Activated naive CD8-positive, alpha-beta T cell treated with anti-CD3 and anti-CD28 coated beads for 36 hours (primary cell): Measurements from ENCODE around the gene RAB37. TPM values are rescaled to one million over a fixed set of nuclear protein-coding genes. Genes with fewer than 3 reads are reported as not detected.

Experiments used
- DNase-seq: peaks from one replicate; pipeline ENCODE4 v3.0.0; 2021
- H3K27ac Mint-ChIP-seq: one replicate; pipeline ENCODE4 v1.8.0; 2022; ENCODE audit warnings: mild to moderate bottlenecking, moderate library complexity, mixed read lengths
- H3K27me3 Mint-ChIP-seq: one replicate; pipeline ENCODE4 v1.8.0; 2022; ENCODE audit warnings: mild to moderate bottlenecking, mixed read lengths
- H3K36me3 Mint-ChIP-seq: one replicate; pipeline ENCODE4 v1.8.0; 2021; ENCODE audit warnings: mild to moderate bottlenecking, mixed read lengths
- H3K4me1 Mint-ChIP-seq: one replicate; pipeline ENCODE4 v1.8.0; 2021; ENCODE audit warnings: mixed read lengths
- H3K4me3 Mint-ChIP-seq: one replicate; pipeline ENCODE4 v1.8.0; 2022; ENCODE audit warnings: mild to moderate bottlenecking, moderate library complexity, mixed read lengths
- H3K9me3 Mint-ChIP-seq: one replicate; pipeline ENCODE4 v1.8.0; 2022; ENCODE audit warnings: mixed read lengths
- total RNA-seq, 2 experiments: library from RNA; stranded (reverse); gene quantifications; one replicate each; pipeline ENCODE4 v1.2.3, GENCODE V29; 2021

RAB37 gene
- total RNA-seq, 2 experiments from 2014 or later: 1.8 TPM

- Mint-ChIP-seq H3K27ac (no peak overlapping the region), H3K9me3 (no peaks in the 10 kb centered on the region), H3K36me3 (no peaks in the 10 kb centered on the region), H3K27me3 (peaks cover 19% of the 10 kb centered on the region), H3K4me1 (peaks cover 2% of the 10 kb centered on the region), H3K4me3 (no peak overlapping the region)
- DNase-seq: no peak
Measured at GRCh38 chr17:74713171-74713755, 23.8 kb upstream of the RAB37 start.

DNA sequence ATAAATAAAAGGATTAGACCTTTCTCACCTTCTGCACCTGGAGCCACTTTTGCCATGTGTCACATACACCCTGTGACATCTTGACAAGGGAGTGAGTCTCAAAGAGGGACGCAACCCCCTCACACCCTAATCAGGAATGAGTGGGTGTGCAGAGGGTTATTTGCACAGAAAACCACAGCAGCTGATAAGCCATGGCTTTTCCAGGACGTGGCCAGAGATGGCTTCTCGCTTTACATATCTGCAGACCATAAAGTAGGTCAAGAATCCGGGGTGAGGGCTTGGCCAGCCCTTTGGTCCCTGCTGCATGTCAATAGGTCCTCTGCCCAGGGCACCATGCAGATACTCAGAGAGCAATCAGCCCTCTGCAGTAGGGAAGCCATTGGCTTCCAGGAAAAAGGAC is 21.9 kb upstream of the RAB37 start:
- H3K27ac Mint-ChIP-seq: no peak overlapping the region
- H3K4me1 Mint-ChIP-seq: peaks cover 2% of the 10 kb centered on the region
- peaks cover 19% of the 10 kb centered on the region for H3K27me3 Mint-ChIP-seq
- no peaks in the 10 kb centered on the region for H3K9me3 Mint-ChIP-seq
- no peak for DNase-seq
- H3K36me3 Mint-ChIP-seq: no peaks in the 10 kb centered on the region
- no peak overlapping the region for H3K4me3 Mint-ChIP-seq

DNA sequence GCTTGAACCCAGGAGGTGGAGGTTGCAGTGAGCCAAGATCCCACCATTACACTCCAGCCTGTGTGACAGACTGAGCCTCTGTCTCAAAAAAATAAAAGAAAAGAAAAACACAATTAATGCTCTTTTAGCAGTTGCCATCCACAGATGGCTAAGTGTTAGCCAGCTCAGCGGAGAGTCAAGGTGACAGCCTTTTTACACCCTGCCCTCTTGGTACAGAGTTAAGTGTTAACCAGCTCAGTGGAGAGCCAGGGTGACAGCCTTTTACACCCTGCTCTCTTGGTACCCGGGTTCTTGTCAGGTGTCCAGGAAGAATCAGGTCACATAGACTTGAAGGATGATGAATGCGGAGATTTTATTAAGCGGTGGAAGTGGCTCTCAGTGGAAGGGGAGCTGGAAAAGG is 16.6 kb upstream of the RAB37 start:
- DNase-seq: no peak
- Mint-ChIP-seq H3K27me3 (no peaks in the 10 kb centered on the region), H3K9me3 (no peaks in the 10 kb centered on the region), H3K4me3 (no peak overlapping the region), H3K4me1 (no peaks in the 10 kb centered on the region), H3K36me3 (no peaks in the 10 kb centered on the region), H3K27ac (no peak overlapping the region)

DNA sequence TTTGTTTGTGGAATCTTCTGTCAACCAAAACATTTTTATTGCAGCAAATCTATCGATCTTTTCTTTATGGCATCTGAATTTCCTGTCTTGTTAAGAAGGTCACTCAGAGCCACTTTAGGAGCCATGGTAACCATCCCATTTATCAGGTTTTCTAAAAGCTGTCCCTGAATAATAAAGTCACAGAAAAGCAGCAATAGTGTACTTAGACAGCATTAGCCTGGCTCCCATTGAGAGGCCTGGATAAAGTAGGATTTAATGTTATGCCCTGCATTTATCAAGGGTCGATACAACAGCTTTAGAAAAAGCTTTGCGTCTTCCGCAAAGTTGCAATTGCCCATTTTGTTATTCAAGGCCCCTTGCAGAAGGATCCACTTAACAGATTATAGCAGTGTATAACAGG is 14.3 kb upstream of the RAB37 start:
- DNase-seq: no peak
- no peaks in the 10 kb centered on the region for H3K9me3 Mint-ChIP-seq
- H3K36me3 Mint-ChIP-seq: no peaks in the 10 kb centered on the region
- H3K4me3 Mint-ChIP-seq: no peak overlapping the region
- H3K4me1 Mint-ChIP-seq: no peaks in the 10 kb centered on the region
- H3K27ac Mint-ChIP-seq: no peak overlapping the region
- H3K27me3 Mint-ChIP-seq: no peaks in the 10 kb centered on the region

DNA sequence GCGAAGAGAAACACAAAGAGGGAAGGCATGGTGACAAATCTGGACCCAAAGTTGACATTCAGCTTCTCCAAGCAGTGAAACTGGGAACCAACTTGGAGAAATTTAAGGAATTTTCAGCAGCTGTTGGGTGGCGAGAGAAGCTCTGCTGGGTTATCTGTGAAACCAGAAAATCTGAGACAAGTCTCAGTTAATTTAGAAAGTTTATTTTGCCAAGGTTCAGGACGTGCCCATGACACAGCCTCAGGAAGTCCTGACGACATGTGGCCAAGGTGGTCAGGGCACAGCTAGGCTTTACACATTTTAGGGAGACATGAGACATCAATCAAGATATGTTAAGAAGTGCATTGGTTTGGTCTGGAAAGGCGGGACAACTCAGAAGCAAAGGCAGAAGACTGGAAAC is 13.2 kb upstream of the RAB37 start:
- Mint-ChIP-seq H3K9me3 (no peaks in the 10 kb centered on the region), H3K4me1 (no peaks in the 10 kb centered on the region), H3K36me3 (no peaks in the 10 kb centered on the region), H3K4me3 (no peak overlapping the region), H3K27ac (no peak overlapping the region), H3K27me3 (no peaks in the 10 kb centered on the region)
- DNase-seq: no peak

GRCh38 chr17:74725111-74725510 is 11.9 kb upstream of the RAB37 start:
- no peak for DNase-seq
- no peaks in the 10 kb centered on the region for H3K27me3 Mint-ChIP-seq
- H3K27ac Mint-ChIP-seq: no peak overlapping the region
- no peaks in the 10 kb centered on the region for H3K9me3 Mint-ChIP-seq
- H3K4me1 Mint-ChIP-seq: no peaks in the 10 kb centered on the region
- no peak overlapping the region for H3K4me3 Mint-ChIP-seq
- H3K36me3 Mint-ChIP-seq: no peaks in the 10 kb centered on the region

- H3K27ac Mint-ChIP-seq: no peak overlapping the region
- no peak overlapping the region for H3K4me3 Mint-ChIP-seq
- H3K27me3 Mint-ChIP-seq: no peaks in the 10 kb centered on the region
- H3K9me3 Mint-ChIP-seq: no peaks in the 10 kb centered on the region
- DNase-seq: no peak
- peaks cover 4% of the 10 kb centered on the region for H3K4me1 Mint-ChIP-seq
- no peaks in the 10 kb centered on the region for H3K36me3 Mint-ChIP-seq
Measured at GRCh38 chr17:74728033-74728701, 8.9 kb upstream of the RAB37 start.

- Mint-ChIP-seq H3K4me1 (peaks cover 4% of the 10 kb centered on the region), H3K36me3 (no peaks in the 10 kb centered on the region), H3K9me3 (no peaks in the 10 kb centered on the region), H3K27me3 (no peaks in the 10 kb centered on the region), H3K27ac (no peak overlapping the region), H3K4me3 (no peak overlapping the region)
- no peak for DNase-seq
Measured at GRCh38 chr17:74728702-74729075, 8.4 kb upstream of the RAB37 start.

GRCh38 chr17:74729368-74729767 is 7.7 kb upstream of the RAB37 start:
- Mint-ChIP-seq H3K4me1 (peaks cover 4% of the 10 kb centered on the region), H3K9me3 (no peaks in the 10 kb centered on the region), H3K27me3 (no peaks in the 10 kb centered on the region), H3K36me3 (no peaks in the 10 kb centered on the region), H3K27ac (no peak overlapping the region), H3K4me3 (no peak overlapping the region)
- no peak for DNase-seq

DNA sequence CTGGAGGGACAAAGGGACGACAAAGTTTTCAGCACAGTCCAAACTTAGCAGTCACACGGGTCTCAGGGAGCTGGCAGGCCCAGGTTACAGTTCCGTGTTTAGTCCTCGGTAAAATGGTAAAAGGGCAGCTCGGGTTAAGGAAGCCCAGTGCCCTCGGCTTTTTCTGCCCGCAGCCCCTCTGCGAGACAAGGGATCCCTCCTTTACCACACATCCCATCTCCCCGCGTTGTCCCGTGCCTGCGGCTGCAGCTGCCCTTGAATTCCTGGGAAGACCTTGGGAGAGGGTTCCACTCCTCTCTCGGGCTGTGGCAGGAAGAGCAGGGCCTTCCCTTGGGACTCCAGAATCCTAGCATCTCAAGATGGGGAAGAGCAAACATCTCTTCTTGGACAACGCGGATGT is 7.2 kb upstream of the RAB37 start:
- no peak for DNase-seq
- H3K36me3 Mint-ChIP-seq: no peaks in the 10 kb centered on the region
- no peak overlapping the region for H3K4me3 Mint-ChIP-seq
- peaks cover 4% of the 10 kb centered on the region for H3K4me1 Mint-ChIP-seq
- H3K9me3 Mint-ChIP-seq: no peaks in the 10 kb centered on the region
- no peaks in the 10 kb centered on the region for H3K27me3 Mint-ChIP-seq
- no peak overlapping the region for H3K27ac Mint-ChIP-seq

- peak; percentile 56 for DNase-seq
- H3K9me3 Mint-ChIP-seq: no peaks in the 10 kb centered on the region
- no peaks in the 10 kb centered on the region for H3K27me3 Mint-ChIP-seq
- H3K4me1 Mint-ChIP-seq: peaks cover 4% of the 10 kb centered on the region
- H3K27ac Mint-ChIP-seq: no peak overlapping the region
- H3K4me3 Mint-ChIP-seq: no peak overlapping the region
- H3K36me3 Mint-ChIP-seq: no peaks in the 10 kb centered on the region
Measured at GRCh38 chr17:74730491-74731346, 6.3 kb upstream of the RAB37 start.

DNA sequence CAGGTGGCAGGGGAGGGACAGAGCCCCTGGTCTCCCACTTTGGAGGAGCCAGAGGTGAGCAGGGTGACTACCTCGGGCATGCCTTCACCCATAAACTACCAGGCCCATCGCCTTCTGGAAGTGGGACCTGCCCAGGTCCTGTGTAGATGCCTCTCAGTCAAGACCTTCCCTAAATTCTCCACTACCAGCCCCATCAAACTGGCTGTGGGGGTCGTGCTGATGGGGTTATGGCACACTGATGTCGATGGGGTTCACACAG is 5.8 kb upstream of the RAB37 start:
- Mint-ChIP-seq H3K4me3 (no peak overlapping the region), H3K27ac (no peak overlapping the region)

DNA sequence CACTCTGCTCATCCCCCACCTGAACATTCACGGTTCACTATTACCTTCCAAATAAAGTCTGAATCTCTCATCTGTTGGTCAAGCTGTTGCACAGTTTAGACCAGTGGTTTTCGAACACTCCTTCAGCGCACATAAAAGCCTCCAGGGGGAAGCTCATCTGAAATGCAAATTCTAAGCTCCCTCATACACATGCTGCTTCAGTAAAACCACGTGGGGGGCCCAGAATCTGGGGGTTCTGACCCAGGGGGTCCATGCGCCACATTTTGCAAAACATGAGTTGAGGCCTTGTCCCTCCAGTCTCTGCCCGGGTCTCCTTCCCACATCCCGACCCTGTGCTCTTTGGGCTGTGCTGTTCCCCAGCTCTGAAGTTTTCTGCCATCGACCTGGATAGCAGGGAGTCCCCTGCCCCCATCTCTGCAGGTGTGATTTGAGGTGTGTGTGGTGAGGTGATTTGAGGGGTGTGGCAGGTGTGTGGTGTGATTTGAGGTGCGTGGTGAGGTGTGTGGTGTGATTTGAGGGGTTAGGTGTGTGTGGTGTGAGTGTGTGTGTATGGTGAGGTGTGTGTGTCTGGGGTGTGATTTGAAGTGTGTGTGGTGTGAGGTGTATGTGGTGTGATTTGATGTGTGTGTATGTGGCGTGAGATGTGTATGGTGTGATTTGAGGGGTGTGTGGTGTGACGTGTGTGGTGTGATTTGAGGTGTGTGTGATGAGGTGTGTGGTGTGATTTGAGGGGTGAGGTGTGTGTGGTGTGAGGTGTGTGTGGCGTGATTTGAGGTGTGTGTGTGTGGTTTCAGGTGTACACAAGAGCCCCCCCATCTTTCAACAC is 4.8 kb upstream of the RAB37 start:
- H3K27ac Mint-ChIP-seq: no peak overlapping the region
- H3K4me3 Mint-ChIP-seq: no peak overlapping the region
- no peaks in the 10 kb centered on the region for H3K9me3 Mint-ChIP-seq
- H3K36me3 Mint-ChIP-seq: no peaks in the 10 kb centered on the region
- H3K4me1 Mint-ChIP-seq: peaks cover 4% of the 10 kb centered on the region
- no peak for DNase-seq
- H3K27me3 Mint-ChIP-seq: no peaks in the 10 kb centered on the region

More for the DNA sequence above, 5.8 kb upstream of the RAB37 start:
- H3K9me3 Mint-ChIP-seq: no peaks in the 10 kb centered on the region
- no peak for DNase-seq
- H3K4me1 Mint-ChIP-seq: peaks cover 4% of the 10 kb centered on the region
- H3K27me3 Mint-ChIP-seq: no peaks in the 10 kb centered on the region
- H3K36me3 Mint-ChIP-seq: no peaks in the 10 kb centered on the region

DNA sequence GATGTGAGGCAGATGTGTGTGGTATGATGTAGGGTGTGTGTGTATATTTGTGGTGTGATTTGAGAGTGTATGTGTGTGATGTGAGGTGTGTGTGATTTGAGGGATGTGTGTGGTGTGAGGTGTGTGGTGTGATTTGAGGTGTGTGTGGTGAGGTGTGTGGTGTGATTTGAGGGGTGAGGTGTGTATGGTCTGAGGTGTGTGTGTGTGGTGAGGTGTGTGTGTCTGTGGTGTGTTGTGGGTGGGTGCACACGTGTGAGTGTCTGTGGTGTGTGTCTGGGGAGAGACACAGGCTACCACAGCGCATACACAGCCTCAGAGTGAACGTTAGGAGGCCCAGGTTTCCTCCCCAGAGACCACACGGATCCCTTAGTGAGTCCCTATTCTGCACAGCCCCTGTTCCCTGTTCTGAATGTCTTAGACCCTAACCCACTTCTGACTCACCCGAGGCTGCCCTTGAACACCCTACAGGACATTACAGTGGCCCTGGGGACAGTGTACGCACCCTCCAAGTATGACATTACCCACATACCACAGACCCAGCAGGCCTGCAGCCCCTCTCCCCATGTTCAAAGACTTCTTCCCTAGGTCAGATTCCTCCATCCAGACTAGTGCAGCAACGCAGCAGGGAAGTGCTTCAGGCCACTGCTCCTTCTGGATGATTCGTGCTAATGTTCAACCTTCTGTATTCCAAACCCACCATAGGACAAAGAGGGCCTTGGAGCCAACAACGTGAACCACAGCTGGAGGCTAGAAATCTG is 3.5 kb upstream of the RAB37 start:
- peaks cover 16% of the 10 kb centered on the region for H3K4me1 Mint-ChIP-seq
- no peak overlapping the region for H3K27ac Mint-ChIP-seq
- DNase-seq: no peak

GRCh38 chr17:74734256-74734655 is 2.8 kb upstream of the RAB37 start:
- Mint-ChIP-seq H3K4me3 (no peak overlapping the region), H3K9me3 (no peaks in the 10 kb centered on the region), H3K36me3 (no peaks in the 10 kb centered on the region)

More for the DNA sequence above, 3.5 kb upstream of the RAB37 start:
- Mint-ChIP-seq H3K27me3 (no peaks in the 10 kb centered on the region), H3K9me3 (no peaks in the 10 kb centered on the region), H3K4me3 (no peak overlapping the region), H3K36me3 (no peaks in the 10 kb centered on the region)

More at GRCh38 chr17:74734256-74734655, 2.8 kb upstream of the RAB37 start:
- DNase-seq: no peak
- no peaks in the 10 kb centered on the region for H3K27me3 Mint-ChIP-seq
- H3K4me1 Mint-ChIP-seq: peaks cover 23% of the 10 kb centered on the region
- no peak overlapping the region for H3K27ac Mint-ChIP-seq
